GM21737 (cell line): ENCODE measurements around the gene EPHA6.
"Not testable (repeated sequence)": the region's sequence is repeated elsewhere in the genome, so short reads cannot be mapped to it uniquely, and the experiment has no call there.

Source experiments
- ATAC-seq: cut with Tn5 transposase; IDR thresholded peaks from one replicate; pipeline ENCODE4 v1.9.1; 2021; ENCODE audit warnings: mild to moderate bottlenecking, moderate library complexity; ENCODE audit not compliant: unreplicated experiment

EPHA6 gene

DNA sequence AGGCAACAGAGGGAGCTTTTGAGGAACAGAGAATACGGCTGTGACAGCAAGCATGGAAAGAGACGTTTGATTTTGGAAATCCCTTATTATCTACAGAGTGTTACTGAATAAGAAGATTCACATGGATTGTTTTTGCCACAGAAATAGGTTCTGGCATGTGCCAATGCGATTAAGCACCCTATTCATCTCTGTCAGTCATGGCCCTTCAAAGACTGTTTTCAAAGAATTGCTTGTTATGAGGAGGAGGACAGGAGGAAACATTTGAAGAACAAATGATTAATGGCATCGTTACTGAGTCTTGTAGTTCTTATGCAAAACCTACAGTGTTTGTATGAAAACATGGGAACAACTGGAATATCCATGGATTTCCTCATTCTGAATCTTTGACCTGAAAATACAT, 86.2 kb downstream of the EPHA6 start:
- ATAC-seq, result no peak

- no peak for ATAC-seq
Observed at GRCh38 chr3:96915445-96915844, 101.1 kb downstream of the EPHA6 start.

- no peak for ATAC-seq
Observed at GRCh38 chr3:96931119-96931862, 116.9 kb downstream of the EPHA6 start.

DNA sequence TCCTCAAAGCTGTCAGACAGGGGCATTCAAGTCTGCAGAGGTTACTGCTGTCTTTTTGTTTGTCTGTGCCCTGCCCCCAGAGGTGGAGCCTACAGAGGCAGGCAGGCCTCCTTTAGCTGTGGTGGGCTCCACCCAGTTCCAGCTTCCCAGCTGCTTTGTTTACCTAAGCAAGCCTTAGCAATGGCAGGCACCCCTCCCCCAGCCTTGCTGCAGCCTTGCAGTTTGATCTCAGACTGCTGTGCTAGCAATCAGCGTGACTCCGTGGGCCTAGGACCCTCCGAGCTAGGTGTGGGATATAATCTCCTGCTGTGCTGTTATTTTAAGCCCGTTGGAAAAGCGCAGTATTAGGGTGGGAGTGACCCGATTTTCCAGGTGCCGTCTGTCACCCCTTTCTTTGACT, 127.7 kb downstream of the EPHA6 start:
- ATAC-seq, result not testable (repeated sequence)

- no peak for ATAC-seq
Observed at GRCh38 chr3:96958856-96959255, 144.5 kb downstream of the EPHA6 start.

DNA sequence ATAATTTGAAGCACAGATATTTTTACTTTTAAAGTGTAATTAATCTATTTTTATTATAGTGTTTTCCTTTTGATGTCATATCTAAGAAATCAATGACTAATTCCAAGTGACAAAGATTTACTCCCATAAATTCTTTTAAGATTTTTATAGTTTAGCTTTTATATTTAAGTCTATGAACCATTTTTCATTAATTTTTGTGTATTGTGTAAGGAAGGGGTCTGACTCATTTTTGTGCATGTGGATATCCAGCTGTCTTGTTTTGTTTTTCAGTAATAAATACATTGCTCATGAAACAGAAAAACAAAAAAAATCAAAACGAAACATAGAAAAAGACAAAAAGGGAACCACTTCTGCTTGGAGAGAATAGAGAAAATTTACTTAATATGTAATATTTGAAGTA, 145.1 kb downstream of the EPHA6 start:
- no peak for ATAC-seq

DNA sequence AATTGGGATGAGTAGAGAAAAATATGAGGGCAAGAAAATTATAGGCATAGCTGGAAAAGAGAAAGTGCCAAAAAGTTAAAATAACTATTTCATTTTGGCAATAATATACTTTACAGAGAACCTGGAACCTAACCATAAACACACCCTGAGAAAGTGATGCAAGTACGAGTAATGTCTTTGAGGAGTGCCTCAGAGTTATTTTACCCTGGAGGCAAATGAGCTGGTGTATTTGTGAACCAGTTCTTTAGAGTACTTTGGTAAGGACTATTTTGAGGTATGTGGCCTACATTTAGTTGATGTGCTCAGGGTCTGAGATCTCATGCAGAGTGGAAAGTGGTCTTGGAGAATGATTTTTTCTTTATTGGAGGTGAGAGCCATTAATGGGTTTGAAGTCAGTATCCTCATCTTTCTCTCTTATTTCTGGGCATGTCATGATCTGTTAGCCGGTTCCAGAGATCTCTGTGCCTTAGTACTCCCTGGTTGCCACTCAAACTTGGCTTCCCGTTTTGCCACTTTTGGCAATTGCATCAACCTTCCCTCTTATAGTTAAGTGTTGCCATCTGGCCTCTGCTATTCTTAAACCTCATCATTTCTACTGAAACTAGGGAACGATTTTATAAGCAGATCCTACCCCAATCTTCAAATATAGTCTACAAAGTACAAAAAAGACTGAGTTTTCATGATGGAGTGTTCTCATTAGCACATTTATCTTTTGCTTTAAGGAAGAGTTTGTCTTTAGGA, 145.7 kb downstream of the EPHA6 start:
- ATAC-seq, result no peak

DNA sequence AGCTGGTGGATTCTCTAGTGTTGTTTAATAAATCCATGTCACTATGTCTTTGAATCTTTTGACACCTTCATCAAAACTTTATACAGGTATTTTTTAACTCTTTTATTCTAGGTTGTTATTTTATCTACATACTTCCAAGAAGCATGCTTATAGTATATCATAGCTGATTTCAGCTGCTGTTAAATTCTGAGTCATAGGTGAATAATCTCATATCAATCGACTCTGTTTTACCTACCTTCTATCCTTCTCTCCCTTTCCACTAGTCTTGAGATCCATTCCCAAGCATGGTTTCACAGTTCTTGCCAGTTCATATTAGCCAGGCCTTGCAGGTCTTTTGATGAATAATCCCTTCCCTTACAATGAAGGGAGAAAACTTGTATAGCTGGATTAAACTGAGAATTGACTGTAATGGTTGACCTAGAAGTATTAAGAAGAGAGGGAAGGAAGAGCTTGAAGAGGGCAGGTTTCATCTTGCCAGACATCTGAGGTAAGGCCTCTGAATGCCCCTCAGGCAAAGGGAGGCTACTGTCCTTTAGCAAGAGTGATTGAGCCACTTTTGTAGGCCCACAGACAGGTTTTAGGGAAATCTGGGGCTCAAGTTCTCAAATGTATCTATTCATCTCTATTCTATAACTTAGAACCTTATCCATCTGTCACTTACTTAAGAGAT, 146.4 kb downstream of the EPHA6 start:
- ATAC-seq, result no peak

DNA sequence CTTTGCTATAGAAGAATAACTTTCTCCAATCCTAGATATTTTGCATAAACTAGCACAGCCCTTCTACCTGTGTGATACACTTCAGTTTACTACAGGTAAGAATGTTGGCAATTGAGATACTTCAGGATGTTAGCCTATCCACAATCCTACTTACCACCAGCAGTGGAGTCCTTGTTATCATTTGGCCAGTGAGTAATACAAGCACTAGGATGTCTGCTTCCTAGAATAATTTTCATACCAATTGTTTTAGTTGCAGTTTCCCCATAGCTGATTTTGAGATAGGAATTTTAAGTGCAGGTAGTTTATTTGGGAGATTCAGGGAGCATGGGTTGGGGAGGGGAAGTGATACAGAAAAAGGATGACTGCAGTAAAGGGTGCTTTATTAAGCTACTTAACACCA, 147.2 kb downstream of the EPHA6 start:
- ATAC-seq, result no peak

- no peak for ATAC-seq
Observed at GRCh38 chr3:96966181-96966929, 152.0 kb downstream of the EPHA6 start.

- no peak for ATAC-seq
Observed at GRCh38 chr3:96970211-96970610, 155.8 kb downstream of the EPHA6 start.

GRCh38 chr3:96977671-96978070, 163.3 kb downstream of the EPHA6 start:
- no peak for ATAC-seq

DNA sequence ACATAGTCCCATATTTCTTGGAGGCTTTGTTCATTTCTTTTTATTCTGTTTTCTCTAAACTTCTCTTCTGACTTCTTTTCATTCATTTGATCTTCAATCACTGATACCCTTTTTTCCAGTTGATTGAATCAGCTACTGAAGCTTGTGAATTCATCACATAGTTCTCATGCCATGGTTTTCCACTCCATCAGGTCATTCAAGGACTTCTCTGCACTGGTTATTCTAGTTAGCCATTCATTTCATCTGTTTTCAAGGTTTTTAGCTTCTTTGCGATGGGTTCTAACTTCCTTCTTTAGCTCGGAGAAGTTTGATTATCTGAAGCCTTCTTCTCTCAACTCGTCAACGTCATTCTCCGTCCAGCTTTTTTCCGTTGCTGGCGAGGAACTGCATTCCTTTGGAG, 169.3 kb downstream of the EPHA6 start:
- ATAC-seq, result not testable (repeated sequence)

GRCh38 chr3:96986241-96986640, 171.8 kb downstream of the EPHA6 start:
- no peak for ATAC-seq

- no peak for ATAC-seq
Observed at GRCh38 chr3:96991231-96991630, 176.8 kb downstream of the EPHA6 start.

DNA sequence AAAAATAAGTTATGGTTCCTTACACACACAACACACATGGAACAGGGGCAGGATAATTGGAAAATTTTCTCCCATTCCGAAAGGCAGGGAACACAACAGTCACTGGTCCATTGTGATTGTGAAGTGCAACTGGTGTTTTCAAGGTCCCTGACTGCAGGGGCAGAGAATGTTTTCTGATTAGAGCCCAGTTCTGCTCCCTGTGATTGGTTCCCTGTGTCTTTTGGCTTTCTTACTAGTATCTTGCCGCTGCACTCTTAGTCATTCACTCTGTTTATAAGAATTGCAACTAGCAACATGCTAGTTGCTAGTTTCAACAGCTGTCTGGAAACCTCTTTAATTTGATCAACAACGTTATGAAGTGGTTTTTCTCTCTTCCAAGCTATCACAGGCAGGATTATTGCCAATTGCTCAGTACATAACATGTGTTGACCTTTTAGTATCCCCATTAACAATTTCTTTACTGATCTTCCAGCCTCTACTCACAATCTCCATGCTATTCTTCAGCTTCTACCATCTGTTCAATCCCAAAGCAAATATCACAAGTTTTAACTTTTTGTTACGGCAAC, 177.5 kb downstream of the EPHA6 start:
- ATAC-seq, result no peak

- no peak for ATAC-seq
Observed at GRCh38 chr3:96994988-96995387, 180.6 kb downstream of the EPHA6 start.

- ATAC-seq, result no peak
Observed at GRCh38 chr3:96996009-96996408, 181.6 kb downstream of the EPHA6 start.

DNA sequence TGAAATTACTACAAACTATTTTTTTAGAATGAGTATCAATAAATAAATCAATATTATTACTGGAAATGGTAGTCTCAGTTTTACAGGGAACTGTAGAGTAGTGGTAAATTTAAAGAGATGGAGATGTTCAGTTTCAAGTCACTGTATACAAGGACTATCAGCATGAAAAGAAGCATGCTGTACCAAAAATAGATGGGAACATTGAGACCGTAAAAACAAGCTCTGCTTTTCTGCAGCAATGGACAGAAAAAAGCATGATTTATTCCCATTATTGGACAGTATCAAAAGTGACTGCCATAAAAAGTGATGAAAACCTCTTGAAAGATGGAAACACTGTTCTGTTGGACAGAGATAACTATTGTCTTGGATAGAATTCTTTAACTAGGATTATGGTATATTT, 187.2 kb downstream of the EPHA6 start:
- ATAC-seq, result no peak

DNA sequence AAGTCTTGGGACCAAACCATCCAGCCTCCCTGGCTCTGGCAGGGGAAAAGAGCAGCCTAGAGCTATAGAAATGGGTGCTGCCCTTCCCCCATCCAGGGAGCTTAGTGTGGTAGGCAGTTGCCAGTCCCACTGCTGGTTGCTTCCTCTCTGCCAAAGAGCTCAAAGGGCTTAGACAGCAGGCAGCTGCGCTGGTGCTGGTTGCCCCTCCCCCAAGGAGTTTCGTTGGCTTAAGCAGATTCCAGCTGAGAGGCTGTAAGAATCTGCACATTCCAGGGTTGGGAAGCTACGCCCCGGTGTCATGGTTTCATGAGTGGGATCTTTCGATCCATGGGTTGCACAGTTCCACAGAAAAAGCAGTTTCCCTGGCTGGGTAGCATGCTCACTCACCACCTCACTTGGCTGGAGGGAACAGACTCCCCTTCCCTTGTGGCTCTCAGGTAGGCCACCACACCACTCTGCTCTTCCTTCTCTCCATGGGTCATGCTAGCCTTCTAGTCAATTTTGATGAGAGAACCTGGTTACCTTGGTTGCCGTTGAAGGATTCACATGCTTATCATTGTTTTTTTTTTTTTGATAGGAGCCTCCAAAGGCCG, 195.1 kb downstream of the EPHA6 start:
- ATAC-seq, result no peak
